HG02840 (cell line): Measurements from ENCODE around the gene B3GALNT2.

Experiments used
- ATAC-seq: cut with Tn5 transposase; IDR thresholded peaks from one replicate; pipeline ENCODE4 v1.9.1; 2021; ENCODE audit warnings: mild to moderate bottlenecking, moderate library complexity, moderate number of reproducible peaks; ENCODE audit not compliant: unreplicated experiment, low FRiP score

B3GALNT2 gene

GRCh38 chr1:235415008-235415904, 89.0 kb downstream of the B3GALNT2 start:
- no peak for ATAC-seq

- no peak for ATAC-seq
Measured at GRCh38 chr1:235411489-235412486, 92.5 kb downstream of the B3GALNT2 start.

- ATAC-seq, result no peak
Measured at GRCh38 chr1:235410467-235410866, 93.8 kb downstream of the B3GALNT2 start.

DNA sequence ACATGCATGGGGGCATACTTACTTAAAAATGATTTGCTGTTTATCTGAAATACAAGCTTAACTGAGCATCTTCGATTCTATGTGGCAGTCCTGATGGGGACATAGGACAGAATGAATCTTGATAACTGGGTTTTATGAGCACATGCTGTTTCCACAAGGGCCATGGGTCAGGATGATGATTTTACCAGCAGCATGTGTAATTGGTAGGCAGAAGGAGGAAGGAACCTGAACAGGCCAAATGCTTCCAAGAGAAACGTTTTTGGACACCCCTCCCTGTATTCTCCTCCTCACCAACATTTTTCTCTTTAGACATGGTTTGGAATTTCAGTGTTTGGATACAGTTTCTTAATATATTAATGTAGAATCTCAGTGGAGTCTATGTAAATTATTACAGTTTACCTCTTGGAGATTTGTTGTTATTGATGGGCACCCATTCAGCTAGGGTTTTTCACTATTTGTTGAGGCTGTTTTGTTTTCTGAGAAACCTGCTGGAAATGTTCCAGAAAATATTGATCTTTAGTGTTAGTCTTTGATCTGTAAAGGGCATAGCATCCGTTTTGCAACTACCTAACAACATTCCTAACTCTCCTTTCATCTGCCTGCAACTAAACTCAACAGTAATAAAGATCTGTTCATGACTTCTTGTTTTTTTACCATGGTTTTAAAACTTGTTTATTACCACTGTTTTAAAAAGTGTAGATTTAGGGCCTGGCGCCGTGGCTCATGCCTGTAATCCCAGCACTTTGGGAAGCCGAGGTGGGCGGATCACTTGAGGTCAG, 95.0 kb downstream of the B3GALNT2 start:
- no peak for ATAC-seq

DNA sequence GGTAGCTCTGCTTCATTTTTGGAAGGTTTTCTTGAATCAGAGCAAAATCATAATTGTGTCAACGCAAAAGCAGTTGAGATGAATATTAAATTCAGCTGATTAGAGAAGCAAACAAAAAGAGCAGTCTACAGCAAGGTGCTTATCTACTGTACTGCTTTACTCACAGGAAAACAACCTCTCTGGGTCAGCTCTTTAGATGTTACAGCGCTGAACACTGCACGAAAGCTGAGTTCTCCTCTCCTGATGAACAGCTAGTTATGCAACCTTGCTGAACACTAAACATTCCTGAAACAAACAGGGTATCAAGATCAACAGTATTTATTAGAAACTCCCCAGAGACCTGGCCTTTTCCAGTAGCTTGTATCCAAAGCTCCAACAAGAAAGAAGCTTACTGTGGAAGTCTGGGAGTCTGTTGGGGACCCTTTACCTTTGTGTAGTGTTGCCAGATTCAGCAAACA, 95.7 kb downstream of the B3GALNT2 start:
- ATAC-seq, result no peak

GRCh38 chr1:235407419-235407818, 96.8 kb downstream of the B3GALNT2 start:
- no peak for ATAC-seq

- ATAC-seq, result no peak
Measured at GRCh38 chr1:235404190-235404589, 100.1 kb downstream of the B3GALNT2 start.

DNA sequence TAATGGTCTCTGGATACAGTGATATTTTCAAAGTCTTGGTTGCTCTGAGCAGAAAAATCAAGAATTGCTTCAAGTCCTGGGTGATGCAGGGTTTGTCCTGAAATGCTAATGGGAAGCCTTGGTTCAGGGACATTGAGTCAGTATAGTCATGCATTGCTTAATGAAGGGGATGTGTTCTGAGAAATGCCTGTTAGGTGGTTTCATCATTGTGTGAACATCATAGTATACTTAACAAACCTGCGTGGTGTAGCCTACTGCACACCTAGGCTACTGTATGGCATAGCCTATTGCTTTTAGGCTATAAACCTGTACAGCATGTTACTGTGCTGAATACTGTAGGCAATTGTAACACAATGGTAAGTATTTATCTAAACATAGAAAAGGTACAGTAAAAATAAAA, 100.7 kb downstream of the B3GALNT2 start:
- no peak for ATAC-seq

DNA sequence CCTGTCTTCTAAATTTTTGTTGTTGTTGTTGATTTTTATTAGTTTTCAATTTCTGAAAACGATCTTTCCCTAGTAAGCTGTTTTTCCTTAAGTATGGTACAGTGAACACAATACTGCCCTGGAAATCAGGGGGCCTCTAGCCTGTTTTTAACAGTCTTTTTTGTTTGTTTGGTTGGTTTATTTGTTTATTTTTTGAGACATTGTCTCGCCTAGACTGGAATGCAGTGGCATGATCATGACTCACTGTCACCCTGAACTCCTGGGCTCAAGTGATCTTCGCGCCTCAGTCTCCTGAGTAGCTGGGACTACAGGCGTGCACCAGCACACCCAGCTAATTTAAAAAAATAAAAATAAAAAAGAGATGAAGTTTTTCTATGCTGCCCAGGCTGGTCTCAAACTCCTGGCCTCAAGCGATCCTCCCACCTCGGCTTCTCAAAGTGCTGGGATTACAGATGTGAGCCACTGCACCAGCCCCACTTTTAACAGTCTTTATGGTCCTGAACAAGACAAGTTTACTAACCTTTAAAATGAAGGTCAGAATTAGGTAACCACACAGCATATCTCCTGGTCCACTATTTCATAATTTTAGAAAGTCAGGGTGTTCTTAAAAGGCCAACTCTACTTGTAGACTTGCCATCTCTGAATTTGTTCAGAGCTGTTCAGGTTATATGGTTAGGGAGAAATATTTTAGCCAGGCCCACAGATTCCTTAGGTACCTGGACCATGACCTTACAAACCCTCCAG, 101.6 kb downstream of the B3GALNT2 start:
- no peak for ATAC-seq

DNA sequence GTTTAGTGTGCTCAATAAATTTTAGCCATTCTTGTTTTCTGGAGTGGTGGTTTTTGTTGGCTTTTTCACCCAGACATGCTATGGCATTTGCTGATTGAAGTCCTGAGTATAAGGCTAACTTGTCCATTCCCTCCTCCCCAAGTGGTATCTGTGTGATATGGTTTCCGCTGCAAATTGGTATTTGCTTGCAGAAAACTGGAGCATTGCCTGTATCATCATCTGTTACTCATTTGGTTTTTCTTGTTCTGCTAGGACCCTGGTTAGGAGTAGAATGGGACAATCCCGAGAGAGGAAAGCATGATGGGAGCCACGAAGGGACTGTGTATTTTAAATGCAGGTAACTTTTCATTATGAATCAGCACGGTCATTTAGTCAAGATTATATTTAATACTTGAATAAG, 103.0 kb downstream of the B3GALNT2 start:
- no peak for ATAC-seq
